ENCODE results near the gene OGG1.

GRCh38 chr3:9791127-9791526 lies 41.4 kb downstream of the OGG1 start:
- TF ChIP-seq POLR2AphosphoS5 (IDR thresholded peaks at IDR 0.05; ENCODE audit: control insufficient read depth, insufficient read depth, low read depth, low read length), result no peak
- no peak for TF ChIP-seq MYNN (IDR thresholded peaks at IDR 0.05)
- no peak for TF ChIP-seq MYNN (CRISPR knock-in tag; IDR thresholded peaks at IDR 0.05)
- TF ChIP-seq TARDBP (IDR thresholded peaks at IDR 0.05), result no peak
- TF ChIP-seq CTCF (IDR thresholded peaks at IDR 0.05 in 2 of 3, conservative IDR thresholded peaks at IDR 0.05 in 1 of 3; ENCODE audit: insufficient read depth in 2 of 3, low read depth in 1 of 3, low read length in 3 of 3), result no peak
- no peak for TF ChIP-seq RNF2 (IDR thresholded peaks at IDR 0.05)
- no peak for TF ChIP-seq SMAD2 (IDR thresholded peaks at IDR 0.05; ENCODE audit: low read depth, low read length)
- TF ChIP-seq SP1 (CRISPR knock-in tag; IDR thresholded peaks at IDR 0.05), result no peak
- no peak for TF ChIP-seq REST (IDR thresholded peaks at IDR 0.05; ENCODE audit: borderline replicate concordance)
- TF ChIP-seq REST (CRISPR knock-in tag; IDR thresholded peaks at IDR 0.05; ENCODE audit: low read depth), result no peak
